ENCODE results near the gene BAG2.

BAG2 gene

GRCh38 chr6:57172136-57173055, at the start of gene BAG2:
Gene BAG2, plus strand, starts transcription at chr6:57172326. Its CDS starts 372 bp downstream, at chr6:57172698.
- H3K4me3 ChIP-seq (ENCODE audit: low read depth, low read length) = peak within 1 kb of the TSS; percentile 61

- H3K4me3 ChIP-seq (ENCODE audit: low read depth, low read length) = no peak overlapping the region
Measured at GRCh38 chr6:57123111-57123510, 49.0 kb upstream of the BAG2 start.

- no peak overlapping the region for H3K4me3 ChIP-seq (ENCODE audit: low read depth, low read length)
Measured at GRCh38 chr6:57127763-57128162, 44.4 kb upstream of the BAG2 start.

GRCh38 chr6:57130661-57131177, 41.4 kb upstream of the BAG2 start:
- no peak overlapping the region for H3K4me3 ChIP-seq (ENCODE audit: low read depth, low read length)

GRCh38 chr6:57134954-57135353, 37.2 kb upstream of the BAG2 start:
- no peak overlapping the region for H3K4me3 ChIP-seq (ENCODE audit: low read depth, low read length)

- no peak overlapping the region for H3K4me3 ChIP-seq (ENCODE audit: low read depth, low read length)
Measured at GRCh38 chr6:57135885-57136284, 36.2 kb upstream of the BAG2 start.

GRCh38 chr6:57137350-57137749, 34.8 kb upstream of the BAG2 start:
- no peak overlapping the region for H3K4me3 ChIP-seq (ENCODE audit: low read depth, low read length)

GRCh38 chr6:57138026-57138425, 34.1 kb upstream of the BAG2 start:
- H3K4me3 ChIP-seq (ENCODE audit: low read depth, low read length) = no peak overlapping the region

GRCh38 chr6:57141451-57142177, 30.5 kb upstream of the BAG2 start:
- no peak overlapping the region for H3K4me3 ChIP-seq (ENCODE audit: low read depth, low read length)

GRCh38 chr6:57142178-57142525, 30.0 kb upstream of the BAG2 start:
- H3K4me3 ChIP-seq (ENCODE audit: low read depth, low read length) = no peak overlapping the region

GRCh38 chr6:57143690-57144089, 28.4 kb upstream of the BAG2 start:
- no peak overlapping the region for H3K4me3 ChIP-seq (ENCODE audit: low read depth, low read length)

- no peak overlapping the region for H3K4me3 ChIP-seq (ENCODE audit: low read depth, low read length)
Measured at GRCh38 chr6:57147401-57147800, 24.7 kb upstream of the BAG2 start.

- no peak overlapping the region for H3K4me3 ChIP-seq (ENCODE audit: low read depth, low read length)
Measured at GRCh38 chr6:57147955-57148858, 23.9 kb upstream of the BAG2 start.

- H3K4me3 ChIP-seq (ENCODE audit: low read depth, low read length) = no peak overlapping the region
Measured at GRCh38 chr6:57158658-57159057, 13.5 kb upstream of the BAG2 start.

GRCh38 chr6:57159127-57159526, 13.0 kb upstream of the BAG2 start:
- no peak overlapping the region for H3K4me3 ChIP-seq (ENCODE audit: low read depth, low read length)

- no peak overlapping the region for H3K4me3 ChIP-seq (ENCODE audit: low read depth, low read length)
Measured at GRCh38 chr6:57162028-57162427, 10.1 kb upstream of the BAG2 start.

GRCh38 chr6:57162516-57162915, 9.6 kb upstream of the BAG2 start:
- no peak overlapping the region for H3K4me3 ChIP-seq (ENCODE audit: low read depth, low read length)

- H3K4me3 ChIP-seq (ENCODE audit: low read depth, low read length) = no peak overlapping the region
Measured at GRCh38 chr6:57163956-57164355, 8.2 kb upstream of the BAG2 start.

GRCh38 chr6:57165080-57165479, 7.0 kb upstream of the BAG2 start:
- no peak overlapping the region for H3K4me3 ChIP-seq (ENCODE audit: low read depth, low read length)

- H3K4me3 ChIP-seq (ENCODE audit: low read depth, low read length) = peak overlapping the region; percentile 61
Measured at GRCh38 chr6:57173056-57173885, 1.1 kb downstream of the BAG2 start.
